Measurements from ENCODE around the gene EHD4.

The EHD4 gene

DNA sequence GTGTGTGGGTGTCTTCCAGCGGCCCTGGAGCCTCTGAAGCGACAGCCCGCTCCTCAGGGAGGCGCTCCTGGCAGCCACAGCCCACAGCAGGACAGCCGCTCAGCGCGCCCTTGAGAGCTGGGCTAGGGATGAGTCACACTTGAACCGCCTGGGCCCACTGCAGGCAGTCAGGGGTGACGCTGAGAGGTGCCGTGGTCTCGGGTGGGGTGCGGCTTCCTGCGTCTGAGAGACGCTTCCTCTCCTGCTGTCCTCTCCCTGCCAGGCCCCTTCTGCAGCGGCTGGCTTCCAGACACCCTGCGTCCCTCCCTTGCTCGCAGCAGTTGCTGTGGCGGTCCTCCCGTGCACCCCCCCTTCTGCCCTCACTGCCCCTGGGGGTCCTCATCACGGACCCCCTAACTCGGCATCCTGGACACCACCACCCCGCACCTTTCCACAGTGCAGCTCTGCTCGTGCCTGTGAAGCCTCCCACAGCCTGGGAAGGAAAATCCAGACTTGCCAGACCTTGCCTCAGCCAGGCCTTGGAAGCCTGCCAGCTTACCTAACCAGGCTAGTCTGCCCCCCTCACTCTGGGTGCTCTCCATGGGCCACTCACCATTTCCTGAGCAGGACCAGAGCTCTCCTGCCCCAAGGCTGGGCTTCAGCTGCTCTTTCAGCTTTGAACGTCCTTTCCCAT, 77.4 kb downstream of the EHD4 start:
- peak overlapping the region; percentile 8; the same call in 1 of the 2 replicates for H3K4me3 ChIP-seq (ENCODE audit: low read depth, low read length)
- ChIA-PET CTCF (interaction anchor here (0.6 to 2.2 kb wide), 10 partner anchors 9 to 122 kb away, joined by 3 to 25 read pairs (median 4); no protein-coding TSS in a partner anchor), POLR2A (no interaction called here)
- DNase-seq (ENCODE audit: low read depth, low spot score): no peak
- TF ChIP-seq, protein P1, sequence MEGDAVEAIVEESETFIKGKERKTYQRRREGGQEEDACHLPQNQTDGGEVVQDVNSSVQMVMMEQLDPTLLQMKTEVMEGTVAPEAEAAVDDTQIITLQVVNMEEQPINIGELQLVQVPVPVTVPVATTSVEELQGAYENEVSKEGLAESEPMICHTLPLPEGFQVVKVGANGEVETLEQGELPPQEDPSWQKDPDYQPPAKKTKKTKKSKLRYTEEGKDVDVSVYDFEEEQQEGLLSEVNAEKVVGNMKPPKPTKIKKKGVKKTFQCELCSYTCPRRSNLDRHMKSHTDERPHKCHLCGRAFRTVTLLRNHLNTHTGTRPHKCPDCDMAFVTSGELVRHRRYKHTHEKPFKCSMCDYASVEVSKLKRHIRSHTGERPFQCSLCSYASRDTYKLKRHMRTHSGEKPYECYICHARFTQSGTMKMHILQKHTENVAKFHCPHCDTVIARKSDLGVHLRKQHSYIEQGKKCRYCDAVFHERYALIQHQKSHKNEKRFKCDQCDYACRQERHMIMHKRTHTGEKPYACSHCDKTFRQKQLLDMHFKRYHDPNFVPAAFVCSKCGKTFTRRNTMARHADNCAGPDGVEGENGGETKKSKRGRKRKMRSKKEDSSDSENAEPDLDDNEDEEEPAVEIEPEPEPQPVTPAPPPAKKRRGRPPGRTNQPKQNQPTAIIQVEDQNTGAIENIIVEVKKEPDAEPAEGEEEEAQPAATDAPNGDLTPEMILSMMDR (IDR thresholded peaks at IDR 0.05; ENCODE audit: insufficient read depth, low read length, missing control alignments): peak; percentile 47

DNA sequence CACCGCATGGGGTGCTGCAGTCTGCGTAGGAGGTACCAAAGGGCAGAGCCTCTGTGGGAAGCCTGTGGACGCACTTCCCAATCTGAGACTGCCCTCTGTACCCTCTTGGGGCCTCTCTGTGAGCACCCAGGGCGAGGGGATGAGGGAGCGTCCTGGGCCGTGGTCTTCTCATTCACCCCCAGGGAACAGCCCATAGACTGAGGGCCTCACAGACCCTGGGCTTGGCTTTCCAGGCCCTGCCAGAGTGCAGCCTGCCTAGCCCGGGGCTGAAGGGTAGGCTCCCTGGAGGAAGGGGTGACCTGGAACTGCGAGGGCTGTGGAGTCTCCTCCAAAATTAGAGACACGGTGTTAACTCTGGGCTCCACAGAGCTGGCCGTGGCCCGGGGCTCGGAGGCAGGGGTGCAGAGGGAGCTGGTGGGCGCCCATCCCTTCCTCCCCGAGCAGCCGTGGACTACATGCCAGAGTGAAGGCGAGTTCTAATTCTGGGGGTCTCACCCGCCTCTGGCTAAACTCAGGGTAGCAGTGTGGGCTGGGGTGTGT, 78.0 kb downstream of the EHD4 start:
- POLR2A ChIA-PET: no interaction called here
- TF ChIP-seq, protein P1 (IDR thresholded peaks at IDR 0.05; ENCODE audit: insufficient read depth, low read length, missing control alignments): no peak
- CTCF ChIA-PET: interaction anchor here (0.6 to 2.2 kb wide), 5 partner anchors 10 to 121 kb away, joined by 3 to 25 read pairs (median 5); no protein-coding TSS in a partner anchor

DNA sequence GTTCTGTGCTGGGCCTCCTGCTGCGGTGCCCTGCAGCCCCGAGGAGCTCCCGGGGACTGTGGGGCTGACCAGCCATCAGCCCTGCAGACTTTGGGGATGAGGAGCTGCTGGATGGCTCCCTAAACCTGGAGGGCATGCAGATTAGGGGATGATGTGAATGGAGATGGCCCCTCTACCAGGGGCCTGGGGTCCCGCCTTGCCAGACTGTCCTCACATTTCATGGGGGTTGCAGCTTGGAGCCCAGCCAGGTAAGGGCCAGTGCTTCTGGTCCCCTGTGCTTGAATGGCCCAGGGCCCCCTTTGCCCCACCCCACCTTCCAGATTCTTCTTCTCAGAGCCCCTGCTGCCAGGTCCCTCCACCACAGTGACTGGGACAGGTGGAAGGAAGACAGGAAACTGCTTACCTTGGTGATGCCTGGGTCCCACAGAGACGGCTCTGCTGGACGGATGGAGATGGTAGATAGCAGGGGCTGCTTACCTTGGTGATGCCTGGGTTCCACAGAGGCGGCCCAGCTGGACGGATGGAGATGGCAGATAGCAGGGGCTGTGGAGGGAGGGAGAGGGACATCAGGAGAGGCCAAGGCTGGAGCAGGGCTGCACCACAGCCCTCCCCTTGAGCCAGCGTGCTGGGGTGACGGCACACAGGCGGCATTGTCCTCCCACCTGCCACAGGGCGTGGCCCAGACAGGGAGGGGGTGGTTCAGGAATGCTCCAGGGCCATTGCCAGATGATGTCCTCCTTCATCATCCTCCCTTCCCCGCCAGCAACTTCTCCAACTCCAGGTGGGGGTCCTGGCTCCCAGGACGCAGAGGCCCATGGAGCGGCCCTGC, 78.7 kb downstream of the EHD4 start, which contains the start of gene SPTBN5:
Gene SPTBN5 (minus strand): TSS at position 632 of the 829 bp plus-strand sequence. CDS start 556 bp downstream, at position 76.
- DNase-seq (ENCODE audit: low read depth, low spot score): no peak
- TF ChIP-seq, protein P1 (IDR thresholded peaks at IDR 0.05; ENCODE audit: insufficient read depth, low read length, missing control alignments): no peak
- H3K4me3 ChIP-seq (ENCODE audit: low read depth, low read length): peak within 1 kb of the TSS; percentile 8; the same call in 1 of the 2 replicates
- ChIA-PET POLR2A (no interaction called here), CTCF (interaction anchor here (1.2 to 4.9 kb wide), 6 partner anchors 9 to 120 kb away, joined by 3 to 35 read pairs (median 6); no protein-coding TSS in a partner anchor)

More for the DNA sequence above, 78.0 kb downstream of the EHD4 start:
- H3K4me3 ChIP-seq (ENCODE audit: low read depth, low read length): no peak overlapping the region
- DNase-seq (ENCODE audit: low read depth, low spot score): no peak

DNA sequence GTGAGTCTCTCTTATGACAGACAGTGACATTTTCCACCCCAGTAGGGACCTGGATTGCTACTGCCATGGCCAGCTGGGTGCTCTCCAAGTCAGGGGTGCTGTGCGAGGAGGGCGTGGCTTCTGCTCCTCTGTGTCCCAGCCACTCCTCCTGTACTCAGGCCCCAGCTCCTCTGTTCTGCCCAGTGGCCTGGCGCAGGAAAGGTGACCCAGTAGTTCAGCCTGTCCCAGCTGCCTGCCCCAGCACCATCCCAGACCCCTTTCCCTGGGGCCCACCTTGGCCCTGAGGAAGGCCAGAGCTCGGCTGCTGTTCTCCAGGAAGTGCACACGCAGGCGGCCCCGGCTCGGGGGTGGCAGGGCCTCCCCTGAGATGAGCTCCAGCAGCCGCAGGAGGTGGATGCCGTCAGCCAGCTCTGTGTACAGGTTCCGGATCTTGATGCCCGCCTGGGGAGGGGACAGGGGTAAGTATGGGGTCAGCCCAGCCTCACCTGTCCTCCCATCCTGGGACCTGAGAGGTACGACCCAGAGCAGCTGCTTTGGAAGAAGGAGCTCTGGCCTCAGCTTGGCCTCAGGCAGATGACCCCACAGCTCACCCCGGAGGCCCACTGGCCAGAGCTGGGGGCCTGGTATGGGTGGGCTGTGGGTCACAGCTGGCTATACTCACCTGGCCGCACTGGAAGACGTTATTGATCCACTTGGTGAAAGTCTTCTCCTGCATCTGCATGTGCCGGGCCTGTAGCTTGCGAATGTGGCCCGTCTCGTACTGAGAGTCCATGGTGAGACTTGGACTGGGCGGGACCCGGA, 79.5 kb downstream of the EHD4 start:
- POLR2A ChIA-PET: no interaction called here
- CTCF ChIA-PET: interaction anchor here (1.2 to 4.9 kb wide), 3 partner anchors 10 to 81 kb away, joined by 3 to 35 read pairs (median 7); no protein-coding TSS in a partner anchor
- no peak for DNase-seq (ENCODE audit: low read depth, low spot score)

DNA sequence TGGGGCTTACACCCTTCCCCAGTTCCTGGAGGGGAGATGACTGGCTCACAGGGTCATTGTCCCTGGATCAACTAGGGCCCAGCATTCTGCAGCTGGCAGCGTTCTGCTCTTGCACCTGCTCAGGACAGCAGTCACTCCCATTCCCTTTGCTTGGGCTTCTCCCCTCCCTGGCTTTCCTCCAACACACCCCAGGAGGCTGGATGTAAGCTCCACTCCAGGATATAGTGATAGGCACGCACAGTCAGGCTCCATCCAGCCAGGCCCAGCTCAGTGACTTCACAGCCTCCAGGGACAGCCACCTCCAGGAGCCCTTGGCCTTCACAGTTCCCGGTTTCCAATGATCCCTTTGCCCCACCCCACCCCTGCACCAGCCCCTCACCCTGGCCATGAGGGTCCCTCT, 80.4 kb downstream of the EHD4 start:
- no peak for DNase-seq (ENCODE audit: low read depth, low spot score)
- TF ChIP-seq, protein P1 (IDR thresholded peaks at IDR 0.05; ENCODE audit: insufficient read depth, low read length, missing control alignments): no peak
- POLR2A ChIA-PET: no interaction called here
- no peak overlapping the region for H3K4me3 ChIP-seq (ENCODE audit: low read depth, low read length)
- CTCF ChIA-PET: interaction anchor here (1.7 to 4.9 kb wide), 2 partner anchors 11 kb away, joined by 7 to 35 read pairs; no protein-coding TSS in a partner anchor

More for the DNA sequence above, 79.5 kb downstream of the EHD4 start:
- TF ChIP-seq, protein P1 (IDR thresholded peaks at IDR 0.05; ENCODE audit: insufficient read depth, low read length, missing control alignments): no peak
- H3K4me3 ChIP-seq (ENCODE audit: low read depth, low read length): no peak overlapping the region
